Prostate gland (tissue), 2 donors: ENCODE measurements around the gene CEP164.

Experiments used
- POLR2A ChIP-seq: fragments of 450-650 bp; IDR thresholded peaks from one replicate; pipeline ENCODE4 v1.6.1; 2016; ENCODE audit warnings: antibody characterized with exemption, mild to moderate bottlenecking
- POLR2AphosphoS5 ChIP-seq: sonication (generic); formaldehyde crosslinking; IDR thresholded peaks from one replicate; pipeline ENCODE4 v1.6.1; 2017; ENCODE audit warnings: antibody characterized with exemption
- TF ChIP-seq, protein P1 (sequence below), 4 experiments: fragments of 200-600 bp in 2 of 4; fragments of 450-650 bp in 2 of 4; sonication (generic) in 2 of 4; IDR thresholded peaks; 1 replicate in 3 of 4; 2 replicates in 1 of 4; pipeline ENCODE4 v1.5.1; 2016 to 2019; ENCODE audit warnings: antibody characterized with exemption in 4 of 4, mild to moderate bottlenecking in 2 of 4, moderate library complexity in 2 of 4

DNA sequence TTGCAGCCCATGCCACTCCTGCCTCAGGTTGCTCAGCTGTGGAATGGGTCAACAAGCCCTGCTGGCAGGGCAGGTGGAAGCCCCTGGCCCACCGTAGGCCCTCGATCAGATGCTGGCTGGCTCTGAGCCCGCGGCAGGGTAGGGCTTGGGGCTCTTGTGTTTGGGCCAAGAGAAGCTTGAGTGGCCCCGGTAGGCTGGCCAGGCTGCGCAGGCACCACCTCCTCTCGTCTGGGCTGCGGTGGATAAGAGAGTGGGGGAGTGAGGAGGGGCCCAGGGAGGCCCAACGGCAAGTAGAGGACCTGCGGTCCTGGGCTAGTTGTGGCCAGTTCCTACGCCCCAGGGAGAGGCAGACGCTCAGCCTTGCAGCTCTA is 115.2 kb downstream of the CEP164 start:
- TF ChIP-seq, protein P1, sequence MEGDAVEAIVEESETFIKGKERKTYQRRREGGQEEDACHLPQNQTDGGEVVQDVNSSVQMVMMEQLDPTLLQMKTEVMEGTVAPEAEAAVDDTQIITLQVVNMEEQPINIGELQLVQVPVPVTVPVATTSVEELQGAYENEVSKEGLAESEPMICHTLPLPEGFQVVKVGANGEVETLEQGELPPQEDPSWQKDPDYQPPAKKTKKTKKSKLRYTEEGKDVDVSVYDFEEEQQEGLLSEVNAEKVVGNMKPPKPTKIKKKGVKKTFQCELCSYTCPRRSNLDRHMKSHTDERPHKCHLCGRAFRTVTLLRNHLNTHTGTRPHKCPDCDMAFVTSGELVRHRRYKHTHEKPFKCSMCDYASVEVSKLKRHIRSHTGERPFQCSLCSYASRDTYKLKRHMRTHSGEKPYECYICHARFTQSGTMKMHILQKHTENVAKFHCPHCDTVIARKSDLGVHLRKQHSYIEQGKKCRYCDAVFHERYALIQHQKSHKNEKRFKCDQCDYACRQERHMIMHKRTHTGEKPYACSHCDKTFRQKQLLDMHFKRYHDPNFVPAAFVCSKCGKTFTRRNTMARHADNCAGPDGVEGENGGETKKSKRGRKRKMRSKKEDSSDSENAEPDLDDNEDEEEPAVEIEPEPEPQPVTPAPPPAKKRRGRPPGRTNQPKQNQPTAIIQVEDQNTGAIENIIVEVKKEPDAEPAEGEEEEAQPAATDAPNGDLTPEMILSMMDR (IDR thresholded peaks at IDR 0.05) = no peak
- TF ChIP-seq POLR2A (no peak), POLR2AphosphoS5 (no peak)
